Lower leg skin (tissue), 3 donors: ENCODE measurements around the gene COL4A2.
"Not testable (repeated sequence)": the region's sequence is repeated elsewhere in the genome, so short reads cannot be mapped to it uniquely, and the experiment has no call there.

ENCODE experiments used
- CTCF ChIP-seq, 3 donors: fragments of 450-650 bp; IDR thresholded peaks; one replicate each; pipeline ENCODE4 v1.5.1; 2016; ENCODE audit warnings: antibody characterized with exemption in 3 of 3, mild to moderate bottlenecking in 3 of 3, moderate library complexity in 2 of 3
- POLR2A ChIP-seq, 2 donors: fragments of 450-650 bp; IDR thresholded peaks; one replicate each; pipeline ENCODE4 v1.6.1; 2016 to 2017; ENCODE audit warnings: antibody characterized with exemption in 2 of 2, mild to moderate bottlenecking in 1 of 2, moderate library complexity in 1 of 2

- not testable (repeated sequence) for TF ChIP-seq CTCF, POLR2A (IDR thresholded peaks at IDR 0.05)
Measured at GRCh38 chr13:110497896-110498295, 190.8 kb downstream of the COL4A2 start.
